Measurements from ENCODE around the gene AFDN. TPM values are rescaled to one million over a fixed set of nuclear protein-coding genes. Genes with fewer than 3 reads are reported as not detected.

The AFDN gene
- total RNA-seq, 1 donor from 2014 or later: 552 TPM

DNA sequence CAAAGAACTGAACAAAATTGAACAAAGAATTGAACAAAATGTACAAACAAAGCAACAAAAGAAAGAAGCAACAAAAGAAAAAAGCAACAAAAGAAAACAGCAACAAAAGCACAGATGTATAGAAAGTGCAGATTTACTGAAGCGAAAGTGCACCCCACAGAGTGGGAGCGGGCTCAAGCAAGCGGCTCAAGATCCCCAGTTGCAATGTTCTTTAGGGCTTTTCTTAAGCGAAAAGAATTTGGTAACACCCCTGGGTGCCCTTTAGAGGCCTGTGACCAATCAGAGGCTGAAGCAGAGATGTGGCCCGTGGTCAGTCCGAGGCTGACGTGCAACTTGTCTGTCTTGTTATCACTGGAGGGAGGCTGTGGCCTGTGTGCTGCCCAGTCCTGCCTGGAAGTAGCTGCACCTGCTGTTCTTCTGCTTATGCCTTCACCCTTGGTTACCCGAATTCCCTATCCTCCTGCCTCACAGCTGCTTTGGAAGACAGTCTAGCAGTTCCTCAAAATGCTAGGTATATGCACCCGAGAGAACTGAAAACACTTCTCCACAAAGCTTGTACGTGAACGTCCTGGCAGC, 157.5 kb downstream of the AFDN start:
- no peak for DNase-seq
- TF ChIP-seq, protein P1, sequence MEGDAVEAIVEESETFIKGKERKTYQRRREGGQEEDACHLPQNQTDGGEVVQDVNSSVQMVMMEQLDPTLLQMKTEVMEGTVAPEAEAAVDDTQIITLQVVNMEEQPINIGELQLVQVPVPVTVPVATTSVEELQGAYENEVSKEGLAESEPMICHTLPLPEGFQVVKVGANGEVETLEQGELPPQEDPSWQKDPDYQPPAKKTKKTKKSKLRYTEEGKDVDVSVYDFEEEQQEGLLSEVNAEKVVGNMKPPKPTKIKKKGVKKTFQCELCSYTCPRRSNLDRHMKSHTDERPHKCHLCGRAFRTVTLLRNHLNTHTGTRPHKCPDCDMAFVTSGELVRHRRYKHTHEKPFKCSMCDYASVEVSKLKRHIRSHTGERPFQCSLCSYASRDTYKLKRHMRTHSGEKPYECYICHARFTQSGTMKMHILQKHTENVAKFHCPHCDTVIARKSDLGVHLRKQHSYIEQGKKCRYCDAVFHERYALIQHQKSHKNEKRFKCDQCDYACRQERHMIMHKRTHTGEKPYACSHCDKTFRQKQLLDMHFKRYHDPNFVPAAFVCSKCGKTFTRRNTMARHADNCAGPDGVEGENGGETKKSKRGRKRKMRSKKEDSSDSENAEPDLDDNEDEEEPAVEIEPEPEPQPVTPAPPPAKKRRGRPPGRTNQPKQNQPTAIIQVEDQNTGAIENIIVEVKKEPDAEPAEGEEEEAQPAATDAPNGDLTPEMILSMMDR (IDR thresholded peaks at IDR 0.05; ENCODE audit: partially characterized antibody, unreplicated experiment): no peak
- Mint-ChIP-seq H3K9me3 (ENCODE audit: unreplicated experiment) (peaks cover 8% of the 10 kb centered on the region), H3K27me3 (ENCODE audit: unreplicated experiment) (peaks cover 6% of the 10 kb centered on the region), H3K4me1 (ENCODE audit: low read depth, unreplicated experiment) (no peaks in the 10 kb centered on the region), H3K27ac (ENCODE audit: unreplicated experiment) (no peak overlapping the region), H3K36me3 (ENCODE audit: unreplicated experiment) (peaks cover 25% of the 10 kb centered on the region), H3K4me3 (ENCODE audit: unreplicated experiment) (no peak overlapping the region)

DNA sequence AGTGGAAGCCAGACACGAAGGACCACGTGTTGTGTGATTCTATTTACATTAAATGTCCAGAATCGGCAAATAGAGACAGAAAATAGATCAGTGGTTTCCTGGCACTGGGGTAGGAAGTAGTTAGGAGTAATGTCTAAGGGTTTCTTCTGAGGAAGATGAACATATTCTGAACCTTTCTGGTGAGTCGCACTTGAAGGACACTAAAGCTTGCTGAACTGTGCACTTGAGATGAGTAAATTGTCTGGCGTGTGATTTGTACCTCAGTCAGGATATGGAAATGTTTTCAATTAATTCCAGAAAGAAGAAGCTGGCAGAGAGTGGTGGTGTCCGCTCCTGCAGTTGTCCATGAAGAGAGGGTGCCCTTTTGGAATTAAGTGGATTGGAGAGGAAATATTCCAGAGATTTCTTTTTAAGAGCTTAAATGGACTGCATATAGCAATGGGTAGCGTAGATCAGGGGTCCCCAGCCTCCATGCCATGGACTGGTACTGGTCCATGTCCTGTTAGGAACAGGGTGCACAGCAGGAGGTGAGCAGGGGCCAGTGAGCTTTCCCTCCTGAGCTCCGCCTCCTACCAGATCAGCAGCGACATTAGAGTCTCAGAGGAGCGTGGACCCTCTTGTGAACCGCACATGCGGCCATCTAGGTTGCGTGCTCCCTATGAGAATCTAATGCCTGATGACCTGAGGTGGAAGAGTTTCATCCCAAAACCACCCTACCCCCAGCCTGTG, 158.3 kb downstream of the AFDN start:
- H3K4me3 Mint-ChIP-seq (ENCODE audit: unreplicated experiment): no peak overlapping the region
- H3K27me3 Mint-ChIP-seq (ENCODE audit: unreplicated experiment): peaks cover 6% of the 10 kb centered on the region
- peaks cover 25% of the 10 kb centered on the region for H3K36me3 Mint-ChIP-seq (ENCODE audit: unreplicated experiment)
- H3K4me1 Mint-ChIP-seq (ENCODE audit: low read depth, unreplicated experiment): no peaks in the 10 kb centered on the region
- no peak overlapping the region for H3K27ac Mint-ChIP-seq (ENCODE audit: unreplicated experiment)
- TF ChIP-seq, protein P1 (IDR thresholded peaks at IDR 0.05; ENCODE audit: partially characterized antibody, unreplicated experiment): no peak
- peaks cover 8% of the 10 kb centered on the region for H3K9me3 Mint-ChIP-seq (ENCODE audit: unreplicated experiment)
- no peak for DNase-seq

DNA sequence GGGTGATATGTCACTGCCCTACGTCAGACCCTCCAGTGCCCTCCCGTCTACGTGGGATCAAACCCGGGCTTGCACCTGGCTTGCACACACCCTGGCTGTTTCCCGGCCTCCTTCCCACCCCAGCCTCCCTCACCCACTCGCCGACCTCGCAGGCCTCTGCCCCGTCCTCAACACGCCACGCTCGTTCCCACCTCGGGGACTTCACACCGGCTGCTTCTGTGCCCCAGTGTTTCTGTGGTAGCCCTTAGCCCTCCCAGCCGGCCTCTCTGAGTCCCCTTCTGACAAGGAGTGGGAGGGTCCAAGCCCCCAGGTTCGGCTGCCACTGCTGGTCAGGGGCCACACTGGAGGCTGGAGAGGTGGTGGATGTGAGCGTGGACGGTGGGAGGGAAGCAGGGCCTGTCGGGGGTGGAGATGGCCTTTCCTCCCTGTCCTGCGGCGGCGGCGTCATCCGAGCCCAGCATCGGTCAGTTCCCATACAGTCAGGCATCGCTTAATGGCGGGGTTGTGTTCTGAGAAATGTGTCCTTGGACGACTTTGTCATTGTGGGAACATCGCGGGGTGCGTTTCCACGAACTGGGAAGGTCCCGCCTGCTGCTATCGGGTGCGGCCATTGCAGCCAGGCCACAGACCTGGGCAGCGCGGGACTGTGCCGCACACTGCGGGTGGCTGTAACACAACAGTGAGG, 159.3 kb downstream of the AFDN start:
- no peaks in the 10 kb centered on the region for H3K4me1 Mint-ChIP-seq (ENCODE audit: low read depth, unreplicated experiment)
- no peak overlapping the region for H3K27ac Mint-ChIP-seq (ENCODE audit: unreplicated experiment)
- TF ChIP-seq, protein P1 (IDR thresholded peaks at IDR 0.05; ENCODE audit: partially characterized antibody, unreplicated experiment): no peak
- peaks cover 6% of the 10 kb centered on the region for H3K27me3 Mint-ChIP-seq (ENCODE audit: unreplicated experiment)
- peaks cover 25% of the 10 kb centered on the region for H3K36me3 Mint-ChIP-seq (ENCODE audit: unreplicated experiment)
- H3K9me3 Mint-ChIP-seq (ENCODE audit: unreplicated experiment): peaks cover 8% of the 10 kb centered on the region
- DNase-seq: no peak
- no peak overlapping the region for H3K4me3 Mint-ChIP-seq (ENCODE audit: unreplicated experiment)

DNA sequence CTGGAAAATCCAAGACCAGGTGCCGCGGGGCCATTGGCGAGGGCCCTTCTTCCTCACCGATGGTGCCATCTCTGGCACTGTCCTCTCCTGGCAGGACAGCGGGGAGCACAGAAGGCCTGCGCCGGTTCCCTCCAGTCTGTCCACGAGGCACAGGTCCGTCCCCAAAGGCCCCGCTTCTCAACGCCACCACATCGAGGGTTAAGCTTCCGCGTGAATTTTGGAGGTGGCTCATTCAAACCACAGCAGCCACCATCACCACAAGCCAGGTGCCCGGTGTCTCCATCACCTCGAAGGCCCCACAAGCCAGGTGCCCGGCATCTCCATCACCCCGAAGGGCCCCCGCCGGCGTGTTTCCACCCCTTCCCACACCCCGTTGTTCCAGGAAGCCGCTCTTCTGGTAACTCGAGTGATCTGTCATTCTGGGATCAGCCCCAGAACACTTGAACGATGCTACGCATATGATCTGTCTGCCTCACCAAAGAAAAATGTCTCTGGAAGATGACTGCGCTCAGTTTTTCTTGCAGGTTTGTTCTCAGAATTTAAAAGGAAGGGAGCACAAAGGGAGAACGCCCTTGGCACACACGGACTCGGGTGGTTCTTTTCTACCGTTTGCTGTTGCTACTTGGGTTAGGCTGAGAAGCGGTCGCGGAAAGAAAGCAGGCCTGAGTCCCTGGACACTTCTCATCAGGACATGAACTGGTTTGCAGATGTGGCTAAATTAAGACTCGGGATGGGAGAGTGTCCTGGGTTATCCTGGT, 160.9 kb downstream of the AFDN start:
- H3K4me1 Mint-ChIP-seq (ENCODE audit: low read depth, unreplicated experiment): no peaks in the 10 kb centered on the region
- peaks cover 15% of the 10 kb centered on the region for H3K36me3 Mint-ChIP-seq (ENCODE audit: unreplicated experiment)
- H3K9me3 Mint-ChIP-seq (ENCODE audit: unreplicated experiment): peaks cover 8% of the 10 kb centered on the region
- H3K27ac Mint-ChIP-seq (ENCODE audit: unreplicated experiment): no peak overlapping the region
- TF ChIP-seq, protein P1 (IDR thresholded peaks at IDR 0.05; ENCODE audit: partially characterized antibody, unreplicated experiment): no peak
- DNase-seq: no peak
- no peak overlapping the region for H3K4me3 Mint-ChIP-seq (ENCODE audit: unreplicated experiment)
- H3K27me3 Mint-ChIP-seq (ENCODE audit: unreplicated experiment): peaks cover 7% of the 10 kb centered on the region
